MM.1S (cell line): ENCODE measurements around the gene MAEA.
"Not testable (repeated sequence)": the region's sequence is repeated elsewhere in the genome, so short reads cannot be mapped to it uniquely, and the experiment has no call there.

Source experiments
- DNase-seq: peaks from one replicate; pipeline ENCODE4 v3.0.0-alpha.2; 2015
- H2AFZ ChIP-seq: fragments of 300-600 bp; sonication (generic); 2 replicates; pipeline ENCODE4 v1.6.0; 2016; ENCODE audit warnings: antibody characterized with exemption, low read length
- H3F3A ChIP-seq: fragments of 300-600 bp; sonication (generic); 2 replicates; pipeline ENCODE4 v1.6.1; 2016; ENCODE audit warnings: mild to moderate bottlenecking, antibody characterized with exemption, low read length, moderate library complexity, mixed read lengths; ENCODE audit not compliant: insufficient read depth
- H3K27ac ChIP-seq: fragments of 300-600 bp; sonication (generic); 2 replicates; pipeline ENCODE4 v1.5.1; 2016; ENCODE audit warnings: mild to moderate bottlenecking, low read length
- H3K27me3 ChIP-seq: fragments of 300-600 bp; sonication (generic); replicated peaks from 2 replicates; pipeline ENCODE4 v1.6.0; 2016; ENCODE audit warnings: low read length; ENCODE audit not compliant: insufficient read depth
- H3K36me3 ChIP-seq: fragments of 300-600 bp; sonication (generic); replicated peaks from 2 replicates; pipeline ENCODE4 v1.6.1; 2016; ENCODE audit warnings: mild to moderate bottlenecking, low read length, mixed read lengths; ENCODE audit not compliant: insufficient read depth
- H3K4me1 ChIP-seq: fragments of 300-600 bp; sonication (generic); 2 replicates; pipeline ENCODE4 v1.6.1; 2016; ENCODE audit warnings: low read length, mixed read lengths
- H3K4me2 ChIP-seq: fragments of 300-600 bp; sonication (generic); 2 replicates; pipeline ENCODE4 v1.6.0; 2016; ENCODE audit warnings: low read depth, low read length
- H3K4me3 ChIP-seq: fragments of 300-600 bp; sonication (generic); 2 replicates; pipeline ENCODE4 v1.5.1; 2016; ENCODE audit warnings: low read length, mixed read lengths
- H3K79me2 ChIP-seq: fragments of 300-600 bp; sonication (generic); 2 replicates; pipeline ENCODE4 v1.6.1; 2016; ENCODE audit warnings: mixed run types, low read length, mixed read lengths
- H3K9ac ChIP-seq: fragments of 300-600 bp; sonication (generic); 2 replicates; pipeline ENCODE4 v1.6.1; 2016; ENCODE audit warnings: low read length, mixed read lengths
- H3K9me2 ChIP-seq: fragments of 300-600 bp; sonication (generic); replicated peaks from 2 replicates; pipeline ENCODE4 v1.6.1; 2016; ENCODE audit warnings: mild to moderate bottlenecking, low read length, mixed read lengths; ENCODE audit not compliant: insufficient read depth
- H3K9me3 ChIP-seq: fragments of 300-600 bp; sonication (generic); replicated peaks from 2 replicates; pipeline ENCODE4 v1.6.1; 2016; ENCODE audit warnings: mild to moderate bottlenecking, low read length, mixed read lengths; ENCODE audit not compliant: insufficient read depth
- H4K20me1 ChIP-seq: fragments of 300-600 bp; sonication (generic); 2 replicates; pipeline ENCODE4 v1.6.1; 2016; ENCODE audit warnings: mild to moderate bottlenecking, low read length, moderate library complexity, mixed read lengths; ENCODE audit not compliant: insufficient read depth
- CTCF ChIP-seq: fragments of 300-600 bp; sonication (generic); IDR thresholded peaks from 2 replicates; pipeline ENCODE4 v1.5.1; 2016; ENCODE audit warnings: antibody characterized with exemption, low read length, mixed read lengths
- EZH2 ChIP-seq: fragments of 300-600 bp; sonication (generic); optimal IDR thresholded peaks from 2 replicates; pipeline ENCODE3; 2017; ENCODE audit warnings: low read depth, mild to moderate bottlenecking, antibody characterized with exemption, low read length, mixed read lengths
- EZH2phosphoT487 ChIP-seq: fragments of 300-600 bp; sonication (generic); IDR thresholded peaks from 2 replicates; pipeline ENCODE4 v1.6.1; 2018; ENCODE audit warnings: antibody characterized with exemption, low read length

The MAEA gene

GRCh38 chr4:1370321-1371124, 80.8 kb downstream of the MAEA start:
- Histone ChIP-seq H3K9me2 (no peaks in the 10 kb centered on the region), H3K27me3 (no peaks in the 10 kb centered on the region), H3K9me3 (no peaks in the 10 kb centered on the region), H3K79me2 (no peaks in the 10 kb centered on the region), H3K4me3 (no peak overlapping the region), H4K20me1 (no peaks in the 10 kb centered on the region), H3K9ac (no peak overlapping the region), H3F3A (no peaks in the 10 kb centered on the region), H3K4me1 (no peaks in the 10 kb centered on the region), H2AFZ (no peak overlapping the region), H3K36me3 (no peaks in the 10 kb centered on the region), H3K4me2 (no peak overlapping the region), H3K27ac (no peak overlapping the region)
- DNase-seq, result no peak
- no peak for TF ChIP-seq CTCF
- no peak for TF ChIP-seq EZH2
- TF ChIP-seq EZH2phosphoT487, result no peak

- H3K36me3 ChIP-seq, result no peaks in the 10 kb centered on the region
- no peaks in the 10 kb centered on the region for H3K27me3 ChIP-seq
- no peaks in the 10 kb centered on the region for H3F3A ChIP-seq
- H3K9ac ChIP-seq, result no peak overlapping the region
- no peaks in the 10 kb centered on the region for H3K9me2 ChIP-seq
- no peak overlapping the region for H3K4me3 ChIP-seq
- TF ChIP-seq EZH2, result no peak
- TF ChIP-seq EZH2phosphoT487, result no peak
- TF ChIP-seq CTCF, result no peak
- no peaks in the 10 kb centered on the region for H3K4me1 ChIP-seq
- H2AFZ ChIP-seq, result no peak overlapping the region
- H3K79me2 ChIP-seq, result no peaks in the 10 kb centered on the region
- no peaks in the 10 kb centered on the region for H4K20me1 ChIP-seq
- H3K27ac ChIP-seq, result no peak overlapping the region
- DNase-seq, result no peak
- H3K4me2 ChIP-seq, result no peak overlapping the region
- H3K9me3 ChIP-seq, result no peaks in the 10 kb centered on the region
These were observed 81.8 kb downstream of the MAEA start for GRCh38 chr4:1371176-1372165.

GRCh38 chr4:1372576-1372975, 82.9 kb downstream of the MAEA start:
- H2AFZ ChIP-seq, H3K27ac ChIP-seq, H3K4me3 ChIP-seq, H3F3A ChIP-seq, H3K4me1 ChIP-seq, H3K36me3 ChIP-seq, H3K9me3 ChIP-seq, H4K20me1 ChIP-seq, DNase-seq, H3K9me2 ChIP-seq, H3K79me2 ChIP-seq, H3K4me2 ChIP-seq, H3K27me3 ChIP-seq, H3K9ac ChIP-seq: not testable (repeated sequence)
